Keratinocyte (primary cell): Measurements from ENCODE around the gene GLB1L2. TPM values are rescaled to one million over a fixed set of nuclear protein-coding genes. Genes with fewer than 3 reads are reported as not detected.

Experiments
- DNase-seq: peaks from one replicate; pipeline ENCODE4 v3.0.0-alpha.2; 2011; ENCODE audit warnings: low read depth, missing footprints, low spot score
- FAIRE-seq: peaks from 2 replicates; lab custom pipeline; 2011; peaks lifted over from hg19 to GRCh38; lab: Jason Lieb, UNC
- H2AFZ ChIP-seq: 2 replicates; pipeline ENCODE4 v1.6.0; 2012; ENCODE audit warnings: low read length, control low read depth, inconsistent platforms; ENCODE audit not compliant: control insufficient read depth
- H3K27ac ChIP-seq: 2 replicates; pipeline ENCODE4 v1.5.1; 2011; ENCODE audit warnings: low read length; ENCODE audit not compliant: control insufficient read depth, insufficient read depth
- H3K27me3 ChIP-seq: 3 replicates; pipeline ENCODE4 v1.6.0; 2011; ENCODE audit warnings: low read length; ENCODE audit not compliant: control insufficient read depth, insufficient read depth; ENCODE audit errors: extremely low read depth
- H3K36me3 ChIP-seq, 2 experiments: 2 replicates in 1 of 2; 3 replicates in 1 of 2; pipeline ENCODE4 v1.5.1; 2011; ENCODE audit warnings: low read length in 2 of 2, mild to moderate bottlenecking in 1 of 2; ENCODE audit not compliant: control insufficient read depth in 2 of 2, insufficient read depth in 2 of 2; ENCODE audit errors: extremely low read depth in 1 of 2
- H3K4me1 ChIP-seq: 3 replicates; pipeline ENCODE4 v1.5.1; 2011; ENCODE audit warnings: low read length; ENCODE audit not compliant: control insufficient read depth, insufficient read depth; ENCODE audit errors: extremely low read depth
- H3K4me2 ChIP-seq: 3 replicates; pipeline ENCODE4 v1.6.0; 2011; ENCODE audit warnings: low read depth, low read length; ENCODE audit not compliant: control insufficient read depth, insufficient read depth; ENCODE audit errors: extremely low read depth
- H3K4me3 ChIP-seq, 3 experiments: fragments of 200-600 bp in 1 of 3; sonication (generic) in 1 of 3; 2 replicates in 2 of 3; 3 replicates in 1 of 3; pipeline ENCODE4 v1.5.1; 2011 to 2016; ENCODE audit warnings: low read length in 3 of 3, mild to moderate bottlenecking in 3 of 3, control low read depth in 2 of 3, inconsistent platforms in 1 of 3, low read depth in 1 of 3, mixed read lengths in 1 of 3, mixed run types in 1 of 3, moderate library complexity in 1 of 3; ENCODE audit not compliant: control insufficient read depth in 2 of 3, insufficient read depth in 2 of 3; ENCODE audit errors: extremely low read depth in 1 of 3
- H3K79me2 ChIP-seq: 2 replicates; pipeline ENCODE4 v1.6.0; 2012; ENCODE audit warnings: low read length; ENCODE audit not compliant: control insufficient read depth, insufficient read depth
- H3K9ac ChIP-seq: 3 replicates; pipeline ENCODE4 v1.6.0; 2011; ENCODE audit warnings: low read length; ENCODE audit not compliant: control insufficient read depth, insufficient read depth; ENCODE audit errors: extremely low read depth
- H3K9me1 ChIP-seq: 3 replicates; pipeline ENCODE4 v1.6.0; 2011; ENCODE audit warnings: low read length; ENCODE audit not compliant: control insufficient read depth, insufficient read depth; ENCODE audit errors: extremely low read depth
- H3K9me3 ChIP-seq: 2 replicates; pipeline ENCODE4 v1.5.1; 2012; ENCODE audit warnings: low read depth, low read length; ENCODE audit not compliant: control insufficient read depth
- H4K20me1 ChIP-seq: 3 replicates; pipeline ENCODE4 v1.6.0; 2011; ENCODE audit warnings: low read length; ENCODE audit not compliant: control insufficient read depth, insufficient read depth; ENCODE audit errors: extremely low read depth
- EZH2 ChIP-seq: IDR thresholded peaks from one replicate; pipeline ENCODE4 v1.6.1; 2012; ENCODE audit warnings: inconsistent platforms, mild to moderate bottlenecking, low read length, moderate library complexity
- dilution Hi-C: fragments of 300-500 bp; cut with MboI; formaldehyde crosslinking; loops from one replicate; pipeline ENCODE4 v1.7.0; 2020; ENCODE audit warnings: low sequenced_read_pairs; ENCODE audit not compliant: extremely low pct_ligation_motif_present
- polyA plus RNA-seq, 5 experiments: library from polyadenylated mRNA; depleted of rRNA in 3 of 5; stranded (reverse) in 3 of 5; stranded (forward) in 1 of 5; unstranded in 1 of 5; fragments of >200 nt; gene quantifications; 1 replicate in 1 of 5; 2 replicates in 3 of 5; 3 replicates in 1 of 5; pipeline versions ENCODE4 v1.2.1 to v1.2.3, GENCODE V29; 2011 to 2012; ENCODE audit warnings: missing spikeins in 2 of 5, low read depth in 1 of 5, low replicate concordance in 1 of 5
- TF ChIP-seq, protein P1 (sequence below), 3 experiments: IDR thresholded peaks in 1 of 3; conservative IDR thresholded peaks in 1 of 3; optimal IDR thresholded peaks in 1 of 3; 2 replicates in 2 of 3; 3 replicates in 1 of 3; pipeline versions ENCODE3 to v1.5.1; 2011; ENCODE audit warnings: low read length in 3 of 3, mild to moderate bottlenecking in 3 of 3, moderate library complexity in 2 of 3, control low read depth in 1 of 3, inconsistent platforms in 1 of 3; ENCODE audit not compliant: insufficient read depth in 2 of 3; ENCODE audit errors: extremely low read depth in 1 of 3

The GLB1L2 gene
- polyA plus RNA-seq, 1 donor (not counting 4 experiments of a cell fraction or from before 2014, with no cell fraction given) = 4.3 TPM

DNA sequence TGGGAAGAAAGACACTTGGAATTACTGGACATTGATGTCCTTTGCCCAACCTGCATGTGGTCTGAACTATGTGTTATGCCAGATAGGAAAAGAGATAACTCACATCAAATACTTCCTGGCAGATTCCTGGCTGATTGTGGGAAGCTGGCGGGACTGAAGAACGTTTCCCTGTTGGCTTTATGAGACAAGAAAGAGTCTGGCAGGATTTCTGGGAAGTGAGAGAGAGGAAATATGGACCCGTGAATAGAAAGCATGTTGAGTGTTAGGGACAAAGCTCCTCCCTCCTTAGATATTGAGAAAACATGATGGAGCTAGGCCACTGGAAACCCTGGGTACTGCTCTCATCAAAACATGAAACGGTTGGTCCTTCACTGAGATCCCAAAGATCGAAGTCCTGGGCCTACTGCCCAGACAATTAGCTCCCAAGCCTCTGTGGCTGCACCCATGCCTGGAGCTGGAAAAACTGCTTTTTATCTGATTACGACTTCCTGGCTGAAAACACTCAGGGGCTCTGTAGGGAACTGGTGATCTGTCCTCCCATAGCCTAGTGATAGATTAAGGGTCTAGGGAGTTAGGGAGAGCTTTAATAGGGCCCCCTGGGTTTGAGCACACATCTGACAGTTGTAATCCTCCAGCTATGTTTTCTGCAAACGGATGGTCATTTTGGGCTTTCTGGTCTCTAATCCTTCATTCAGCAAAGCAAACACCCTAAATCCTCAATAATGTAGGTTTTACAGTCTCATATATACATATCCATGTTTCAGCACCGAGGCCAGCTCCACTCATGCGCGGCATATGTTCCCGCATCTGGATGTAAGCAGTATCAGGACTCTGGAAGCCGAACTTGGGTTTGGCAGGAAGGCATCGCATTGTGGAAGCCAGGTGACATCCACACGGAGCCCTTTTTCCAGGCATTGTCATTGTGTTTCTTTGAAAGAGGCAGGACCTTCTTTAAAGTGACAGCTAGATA is 86.4 kb downstream of the GLB1L2 start:
- FAIRE-seq = no peak
- Histone ChIP-seq H3K9me1 (no peaks in the 10 kb centered on the region), H3K4me3 (no peak overlapping the region), H3K9me3 (no peaks in the 10 kb centered on the region), H3K27me3 (peaks cover 28% of the 10 kb centered on the region), H2AFZ (no peak overlapping the region), H3K27ac (no peak overlapping the region), H3K36me3 (no peaks in the 10 kb centered on the region), H3K79me2 (no peaks in the 10 kb centered on the region), H3K4me2 (no peak overlapping the region), H3K4me1 (no peaks in the 10 kb centered on the region), H3K9ac (no peak overlapping the region), H4K20me1 (no peaks in the 10 kb centered on the region)
- TF ChIP-seq EZH2 = no peak
- TF ChIP-seq, protein P1, sequence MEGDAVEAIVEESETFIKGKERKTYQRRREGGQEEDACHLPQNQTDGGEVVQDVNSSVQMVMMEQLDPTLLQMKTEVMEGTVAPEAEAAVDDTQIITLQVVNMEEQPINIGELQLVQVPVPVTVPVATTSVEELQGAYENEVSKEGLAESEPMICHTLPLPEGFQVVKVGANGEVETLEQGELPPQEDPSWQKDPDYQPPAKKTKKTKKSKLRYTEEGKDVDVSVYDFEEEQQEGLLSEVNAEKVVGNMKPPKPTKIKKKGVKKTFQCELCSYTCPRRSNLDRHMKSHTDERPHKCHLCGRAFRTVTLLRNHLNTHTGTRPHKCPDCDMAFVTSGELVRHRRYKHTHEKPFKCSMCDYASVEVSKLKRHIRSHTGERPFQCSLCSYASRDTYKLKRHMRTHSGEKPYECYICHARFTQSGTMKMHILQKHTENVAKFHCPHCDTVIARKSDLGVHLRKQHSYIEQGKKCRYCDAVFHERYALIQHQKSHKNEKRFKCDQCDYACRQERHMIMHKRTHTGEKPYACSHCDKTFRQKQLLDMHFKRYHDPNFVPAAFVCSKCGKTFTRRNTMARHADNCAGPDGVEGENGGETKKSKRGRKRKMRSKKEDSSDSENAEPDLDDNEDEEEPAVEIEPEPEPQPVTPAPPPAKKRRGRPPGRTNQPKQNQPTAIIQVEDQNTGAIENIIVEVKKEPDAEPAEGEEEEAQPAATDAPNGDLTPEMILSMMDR (optimal IDR thresholded peaks at IDR 0.05 in 1 of 3, IDR thresholded peaks at IDR 0.05 in 1 of 3, conservative IDR thresholded peaks at IDR 0.05 in 1 of 3; ENCODE audit: extremely low read depth in 1 of 3, insufficient read depth in 2 of 3, low read length in 3 of 3) = no peak
- dilution Hi-C loops = no loop called here
- DNase-seq = no peak

DNA sequence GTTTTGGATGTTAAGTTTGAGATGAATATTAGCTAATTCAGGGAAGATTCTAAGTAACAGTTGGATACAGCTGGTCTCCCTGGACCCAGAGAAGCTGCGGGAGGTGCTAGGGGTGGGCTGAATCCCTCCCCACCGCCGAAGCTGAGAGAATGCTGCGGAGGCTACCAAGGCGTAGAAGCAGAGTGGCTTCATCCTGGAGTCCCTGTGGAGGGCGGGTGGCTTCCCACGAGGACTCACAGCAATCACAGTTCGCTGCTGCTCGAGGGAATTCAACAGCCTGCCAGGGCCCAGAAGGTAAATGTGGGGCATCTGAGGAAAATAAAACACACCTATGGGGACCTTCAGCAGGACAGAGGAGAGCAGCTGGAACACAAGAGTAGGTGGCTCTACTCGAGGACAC is 91.3 kb downstream of the GLB1L2 start:
- no peaks in the 10 kb centered on the region for H3K36me3 ChIP-seq
- no peaks in the 10 kb centered on the region for H3K27me3 ChIP-seq
- no peak for DNase-seq
- H3K9me3 ChIP-seq = no peaks in the 10 kb centered on the region
- FAIRE-seq = no peak
- H4K20me1 ChIP-seq = no peaks in the 10 kb centered on the region
- H3K4me2 ChIP-seq = no peak overlapping the region
- H3K4me3 ChIP-seq = no peak overlapping the region
- no peaks in the 10 kb centered on the region for H3K4me1 ChIP-seq
- no peaks in the 10 kb centered on the region for H3K79me2 ChIP-seq
- no peak overlapping the region for H3K9ac ChIP-seq
- dilution Hi-C loops = no loop called here
- H3K27ac ChIP-seq = no peak overlapping the region
- no peak for TF ChIP-seq EZH2
- TF ChIP-seq, protein P1 (optimal IDR thresholded peaks at IDR 0.05 in 1 of 3, IDR thresholded peaks at IDR 0.05 in 1 of 3, conservative IDR thresholded peaks at IDR 0.05 in 1 of 3; ENCODE audit: extremely low read depth in 1 of 3, insufficient read depth in 2 of 3, low read length in 3 of 3) = no peak
- no peaks in the 10 kb centered on the region for H3K9me1 ChIP-seq
- no peak overlapping the region for H2AFZ ChIP-seq
